A673 (cell line): Measurements from ENCODE around the gene RHOB. TPM values are rescaled to one million over a fixed set of nuclear protein-coding genes. Genes with fewer than 3 reads are reported as not detected.

Experiments
- BruUV-seq: library from RNA; stranded (reverse); fragments of 400-500 nt; replicated peaks from 2 replicates; lab custom pipeline; 2021; lab: Mats Ljungman, UMichigan
- CTCF ChIA-PET: fragments of 300-600 bp; sonication (Branson Sonifier 250); formaldehyde crosslinking; loops from one replicate; lab custom pipeline; 2022; ENCODE audit warnings: antibody characterized with exemption; lab: Charles Lee
- POLR2A ChIA-PET: fragments of 300-600 bp; sonication (Branson Sonifier 250); formaldehyde crosslinking; loops from one replicate; lab custom pipeline; 2022; ENCODE audit warnings: antibody characterized with exemption; ENCODE audit not compliant: low non-redundant PET; lab: Charles Lee
- DNase-seq: peaks from one replicate; pipeline ENCODE4 v3.0.0-alpha.2; 2015; ENCODE audit warnings: low spot score
- H3K27ac ChIP-seq: fragments of 200-600 bp; sonication (generic); 2 replicates; pipeline ENCODE4 v1.5.1; 2016; ENCODE audit warnings: mixed run types, low read depth, mild to moderate bottlenecking, mixed read lengths, antibody characterized with exemption, low read length; ENCODE audit not compliant: poor library complexity, severe bottlenecking
- H3K27me3 ChIP-seq: fragments of 200-600 bp; sonication (generic); replicated peaks from 2 replicates; pipeline ENCODE4 v1.6.1; 2017; ENCODE audit warnings: mixed run types, low read depth, mild to moderate bottlenecking, mixed read lengths, antibody characterized with exemption, low read length; ENCODE audit not compliant: insufficient read depth, poor library complexity
- H3K36me3 ChIP-seq: fragments of 200-600 bp; sonication (generic); 2 replicates; pipeline ENCODE4 v1.6.1; 2016; ENCODE audit warnings: mixed run types, mild to moderate bottlenecking, mixed read lengths, antibody characterized with exemption, low read length; ENCODE audit not compliant: insufficient read depth, poor library complexity, severe bottlenecking
- H3K4me1 ChIP-seq: fragments of 200-600 bp; sonication (generic); 2 replicates; pipeline ENCODE4 v1.6.1; 2017; ENCODE audit warnings: mixed run types, mild to moderate bottlenecking, mixed read lengths, antibody characterized with exemption, low read length; ENCODE audit not compliant: insufficient read depth, poor library complexity, severe bottlenecking
- H3K4me3 ChIP-seq: fragments of 200-600 bp; sonication (generic); 2 replicates; pipeline ENCODE4 v1.5.1; 2016; ENCODE audit warnings: low read depth, mixed run types, mild to moderate bottlenecking, mixed read lengths, low read length; ENCODE audit not compliant: poor library complexity, severe bottlenecking
- H3K9me3 ChIP-seq: fragments of 200-600 bp; sonication (generic); 2 replicates; pipeline ENCODE4 v1.6.1; 2016; ENCODE audit warnings: mixed run types, low read depth, mild to moderate bottlenecking, mixed read lengths, antibody characterized with exemption, low read length; ENCODE audit not compliant: poor library complexity, severe bottlenecking
- EZH2 ChIP-seq: fragments of 200-600 bp; sonication (generic); IDR thresholded peaks from 2 replicates; pipeline ENCODE4 v1.6.1; 2017; ENCODE audit warnings: borderline replicate concordance, low read depth, mild to moderate bottlenecking, mixed read lengths, antibody characterized with exemption, low read length; ENCODE audit not compliant: poor library complexity, severe bottlenecking
- intact Hi-C: fragments of 100-400 bp; cut with micrococcal nuclease; formaldehyde crosslinking; loops from one replicate; pipeline ENCODE4 v1.10.0; 2022; ENCODE audit not compliant: unreplicated experiment
- total RNA-seq: library from RNA; stranded (reverse); gene quantifications from 2 replicates; pipeline ENCODE4 v1.2.3, GENCODE V29; 2021
- TF ChIP-seq, protein P1 (sequence below): fragments of 300-800, 200-600 bp; sonication (generic); conservative IDR thresholded peaks from 2 replicates; pipeline ENCODE4 v1.5.1; 2017; ENCODE audit warnings: low read depth, mild to moderate bottlenecking, antibody characterized with exemption, low read length, moderate library complexity, mixed read lengths

RHOB gene
- total RNA-seq, 1 experiment from 2014 or later = 31.5 TPM

GRCh38 chr2:20487392-20488174 is 40.7 kb downstream of the RHOB start:
- no TSS peak for BruUV-seq
- ChIA-PET POLR2A (no interaction called here), CTCF (no interaction called here)
- H3K9me3 ChIP-seq = no peaks in the 10 kb centered on the region
- H3K36me3 ChIP-seq = no peaks in the 10 kb centered on the region
- no peak for DNase-seq
- intact Hi-C loops = no loop called here
- H3K4me3 ChIP-seq = no peak overlapping the region
- no peak overlapping the region for H3K27ac ChIP-seq
- no peaks in the 10 kb centered on the region for H3K27me3 ChIP-seq
- H3K4me1 ChIP-seq = no peaks in the 10 kb centered on the region
- TF ChIP-seq, protein P1, sequence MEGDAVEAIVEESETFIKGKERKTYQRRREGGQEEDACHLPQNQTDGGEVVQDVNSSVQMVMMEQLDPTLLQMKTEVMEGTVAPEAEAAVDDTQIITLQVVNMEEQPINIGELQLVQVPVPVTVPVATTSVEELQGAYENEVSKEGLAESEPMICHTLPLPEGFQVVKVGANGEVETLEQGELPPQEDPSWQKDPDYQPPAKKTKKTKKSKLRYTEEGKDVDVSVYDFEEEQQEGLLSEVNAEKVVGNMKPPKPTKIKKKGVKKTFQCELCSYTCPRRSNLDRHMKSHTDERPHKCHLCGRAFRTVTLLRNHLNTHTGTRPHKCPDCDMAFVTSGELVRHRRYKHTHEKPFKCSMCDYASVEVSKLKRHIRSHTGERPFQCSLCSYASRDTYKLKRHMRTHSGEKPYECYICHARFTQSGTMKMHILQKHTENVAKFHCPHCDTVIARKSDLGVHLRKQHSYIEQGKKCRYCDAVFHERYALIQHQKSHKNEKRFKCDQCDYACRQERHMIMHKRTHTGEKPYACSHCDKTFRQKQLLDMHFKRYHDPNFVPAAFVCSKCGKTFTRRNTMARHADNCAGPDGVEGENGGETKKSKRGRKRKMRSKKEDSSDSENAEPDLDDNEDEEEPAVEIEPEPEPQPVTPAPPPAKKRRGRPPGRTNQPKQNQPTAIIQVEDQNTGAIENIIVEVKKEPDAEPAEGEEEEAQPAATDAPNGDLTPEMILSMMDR = no peak
- no peak for TF ChIP-seq EZH2

- Histone ChIP-seq H3K36me3 (no peaks in the 10 kb centered on the region), H3K27me3 (no peaks in the 10 kb centered on the region), H3K4me1 (no peaks in the 10 kb centered on the region), H3K9me3 (no peaks in the 10 kb centered on the region), H3K4me3 (no peak overlapping the region), H3K27ac (no peak overlapping the region)
- TF ChIP-seq EZH2 = no peak
- TF ChIP-seq, protein P1 = no peak
- no peak for DNase-seq
- CTCF ChIA-PET = no interaction called here
- no TSS peak for BruUV-seq
- POLR2A ChIA-PET = no interaction called here
- intact Hi-C loops = no loop called here
These were observed 41.3 kb downstream of the RHOB start for GRCh38 chr2:20488201-20488641.

DNA sequence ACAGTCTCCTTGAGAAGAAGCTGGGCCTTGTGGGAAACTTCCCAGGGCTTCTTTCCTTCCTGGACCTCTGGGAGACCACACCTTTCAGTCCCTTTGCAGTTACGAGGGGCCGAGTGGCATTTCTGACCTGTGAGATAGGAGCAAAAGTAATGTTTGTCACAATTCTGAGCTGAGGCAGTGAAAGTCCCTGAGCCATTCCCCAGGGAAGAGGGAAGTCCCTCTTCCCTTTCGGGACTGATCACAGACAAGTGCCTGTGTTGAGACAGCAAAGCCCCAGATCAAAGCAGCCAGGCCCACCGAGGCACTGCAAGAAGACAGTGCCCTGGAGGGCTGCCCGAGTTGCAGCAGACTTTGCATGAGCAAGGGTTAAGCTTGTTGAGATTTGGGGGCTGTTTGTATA is 41.9 kb downstream of the RHOB start:
- H3K27me3 ChIP-seq = no peaks in the 10 kb centered on the region
- intact Hi-C loops = no loop called here
- no peaks in the 10 kb centered on the region for H3K4me1 ChIP-seq
- H3K9me3 ChIP-seq = no peaks in the 10 kb centered on the region
- no TSS peak for BruUV-seq
- CTCF ChIA-PET = no interaction called here
- no peak for DNase-seq
- no peaks in the 10 kb centered on the region for H3K36me3 ChIP-seq
- TF ChIP-seq, protein P1 = no peak
- no peak for TF ChIP-seq EZH2
- no peak overlapping the region for H3K4me3 ChIP-seq
- no peak overlapping the region for H3K27ac ChIP-seq
- POLR2A ChIA-PET = no interaction called here
